Activated naive CD8-positive, alpha-beta T cell treated with anti-CD3 and anti-CD28 coated beads for 36 hours (primary cell): ENCODE data around the gene TPTE2. TPM values are rescaled to one million over a fixed set of nuclear protein-coding genes. Genes with fewer than 3 reads are reported as not detected.
"Not testable (repeated sequence)": the region's sequence is repeated elsewhere in the genome, so short reads cannot be mapped to it uniquely, and the experiment has no call there.

Source experiments
- DNase-seq: peaks from one replicate; pipeline ENCODE4 v3.0.0; 2021
- H3K27ac Mint-ChIP-seq: one replicate; pipeline ENCODE4 v1.8.0; 2022; ENCODE audit warnings: mild to moderate bottlenecking, moderate library complexity, mixed read lengths
- H3K27me3 Mint-ChIP-seq: one replicate; pipeline ENCODE4 v1.8.0; 2022; ENCODE audit warnings: mild to moderate bottlenecking, mixed read lengths
- H3K36me3 Mint-ChIP-seq: one replicate; pipeline ENCODE4 v1.8.0; 2021; ENCODE audit warnings: mild to moderate bottlenecking, mixed read lengths
- H3K4me1 Mint-ChIP-seq: one replicate; pipeline ENCODE4 v1.8.0; 2021; ENCODE audit warnings: mixed read lengths
- H3K4me3 Mint-ChIP-seq: one replicate; pipeline ENCODE4 v1.8.0; 2022; ENCODE audit warnings: mild to moderate bottlenecking, moderate library complexity, mixed read lengths
- H3K9me3 Mint-ChIP-seq: one replicate; pipeline ENCODE4 v1.8.0; 2022; ENCODE audit warnings: mixed read lengths
- total RNA-seq, 2 experiments: library from RNA; stranded (reverse); gene quantifications; one replicate each; pipeline ENCODE4 v1.2.3, GENCODE V29; 2021

The TPTE2 gene
- total RNA-seq, 2 experiments from 2014 or later: not detected

- H3K4me1 Mint-ChIP-seq, DNase-seq, H3K4me3 Mint-ChIP-seq, H3K36me3 Mint-ChIP-seq, H3K27ac Mint-ChIP-seq, H3K27me3 Mint-ChIP-seq: not testable (repeated sequence)
- peaks cover 12% of the 10 kb centered on the region for H3K9me3 Mint-ChIP-seq
Measured at GRCh38 chr13:19460126-19460525, 101.2 kb downstream of the TPTE2 start.

GRCh38 chr13:19439056-19439686, 122.2 kb downstream of the TPTE2 start:
- not testable (repeated sequence) for H3K4me3 Mint-ChIP-seq, H3K27ac Mint-ChIP-seq, H3K4me1 Mint-ChIP-seq, H3K36me3 Mint-ChIP-seq, H3K9me3 Mint-ChIP-seq
- peaks cover 13% of the 10 kb centered on the region for H3K27me3 Mint-ChIP-seq
- peak; percentile 8 for DNase-seq

DNA sequence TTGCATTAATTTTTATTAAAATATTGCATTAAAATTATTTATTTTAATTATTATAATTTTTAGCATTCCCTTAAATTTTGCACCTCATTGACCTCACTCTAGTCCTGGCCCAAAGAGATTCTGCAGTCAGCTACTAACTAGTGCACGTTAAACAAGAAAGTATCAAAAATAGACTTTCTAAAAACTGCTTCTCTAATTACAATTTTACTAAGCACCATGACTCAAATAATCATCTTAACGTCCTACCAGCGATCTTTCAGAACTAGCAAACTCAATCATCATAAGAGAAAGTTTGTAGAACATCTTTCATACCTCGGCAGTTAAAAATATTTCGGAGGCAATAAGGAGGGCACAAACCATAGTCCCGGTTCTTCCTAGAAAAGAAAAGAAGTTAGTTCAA, 123.6 kb downstream of the TPTE2 start:
- not testable (repeated sequence) for H3K27ac Mint-ChIP-seq, DNase-seq, H3K4me3 Mint-ChIP-seq, H3K36me3 Mint-ChIP-seq, H3K9me3 Mint-ChIP-seq, H3K4me1 Mint-ChIP-seq
- H3K27me3 Mint-ChIP-seq: peaks cover 13% of the 10 kb centered on the region

DNA sequence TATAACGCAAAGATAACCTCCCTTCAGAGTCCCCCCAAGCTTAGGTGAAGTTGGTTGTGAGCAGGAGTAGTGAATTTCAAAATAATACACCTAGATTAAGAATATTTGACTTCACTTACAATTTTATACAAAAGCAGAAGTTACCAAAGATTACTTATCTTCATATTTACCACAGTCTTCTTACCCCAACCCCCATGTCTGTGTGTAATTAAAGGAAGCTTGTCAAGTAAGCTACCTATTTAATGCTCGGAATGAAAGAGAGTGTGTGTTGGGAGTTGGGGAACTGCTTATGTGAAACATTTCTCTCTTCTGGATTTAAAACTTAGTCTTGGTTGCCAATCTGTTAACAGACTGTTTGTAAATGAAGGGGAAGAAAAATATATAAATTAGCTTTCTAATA, 139.1 kb downstream of the TPTE2 start:
- not testable (repeated sequence) for H3K4me3 Mint-ChIP-seq, H3K27ac Mint-ChIP-seq, H3K36me3 Mint-ChIP-seq, H3K9me3 Mint-ChIP-seq, DNase-seq, H3K27me3 Mint-ChIP-seq
- H3K4me1 Mint-ChIP-seq: peaks cover 16% of the 10 kb centered on the region

DNA sequence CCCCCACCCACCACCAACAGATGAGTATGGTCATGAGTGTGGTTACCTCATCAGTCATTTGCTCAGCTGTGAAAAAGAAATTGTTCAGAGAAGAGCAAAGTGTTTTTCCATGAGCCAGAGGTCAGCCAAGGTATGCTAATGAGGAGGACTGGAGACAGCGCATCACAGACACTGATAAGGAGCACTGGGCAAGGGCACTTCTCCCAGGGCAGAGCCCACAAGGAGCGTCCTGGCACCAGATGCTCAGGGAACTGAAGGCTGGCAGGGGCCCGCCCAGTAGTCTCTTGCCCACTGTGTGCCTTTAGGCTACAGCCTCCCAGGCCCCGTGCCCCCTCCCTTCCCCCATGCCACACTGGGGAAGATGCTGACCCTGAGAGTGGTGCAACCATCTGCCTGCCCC, 148.8 kb downstream of the TPTE2 start:
- H3K4me3 Mint-ChIP-seq, H3K27ac Mint-ChIP-seq, DNase-seq, H3K27me3 Mint-ChIP-seq, H3K4me1 Mint-ChIP-seq, H3K36me3 Mint-ChIP-seq: not testable (repeated sequence)
- peaks cover 17% of the 10 kb centered on the region for H3K9me3 Mint-ChIP-seq

GRCh38 chr13:19382746-19383511, 178.4 kb downstream of the TPTE2 start:
- H3K36me3 Mint-ChIP-seq, DNase-seq, H3K4me3 Mint-ChIP-seq, H3K27me3 Mint-ChIP-seq, H3K4me1 Mint-ChIP-seq, H3K27ac Mint-ChIP-seq, H3K9me3 Mint-ChIP-seq: not testable (repeated sequence)

DNA sequence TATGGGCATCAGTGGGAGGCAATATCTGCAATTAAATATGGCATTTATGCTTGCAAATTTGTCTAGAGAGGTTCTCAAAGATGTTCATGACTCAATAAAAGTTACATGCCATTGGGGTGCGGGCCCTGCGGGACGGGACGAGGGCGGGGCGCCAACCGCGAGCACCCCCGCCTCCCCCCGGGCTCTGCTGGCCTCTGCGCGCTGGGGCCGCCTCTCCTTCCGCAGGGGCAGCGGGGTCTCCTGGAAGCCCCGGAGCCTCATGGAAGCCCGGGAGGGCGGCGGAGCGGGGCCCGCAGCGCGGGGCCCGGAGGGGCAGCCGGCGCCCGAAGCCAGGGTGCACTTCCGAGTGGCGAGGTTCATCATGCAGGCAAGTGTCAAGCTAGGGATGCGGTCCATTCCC, 179.2 kb downstream of the TPTE2 start:
- peaks cover 3% of the 10 kb centered on the region for H3K27me3 Mint-ChIP-seq
- no peaks in the 10 kb centered on the region for H3K9me3 Mint-ChIP-seq
- no peaks in the 10 kb centered on the region for H3K36me3 Mint-ChIP-seq
- H3K27ac Mint-ChIP-seq: no peak overlapping the region
- H3K4me3 Mint-ChIP-seq: no peak overlapping the region
- H3K4me1 Mint-ChIP-seq: no peaks in the 10 kb centered on the region
- DNase-seq: no peak

Other genes with a start within 250 kb of the TPTE2 start
- 10 to 100 TPM; 27.6 to 31.3 TPM for gene MPHOSPH8, start 72.1 kb upstream of the TPTE2 start, total RNA-seq
- gene PSPC1, start 221.4 kb upstream of the TPTE2 start, total RNA-seq: 10 to 100 TPM; 88.7 to 92.4 TPM